ENCODE measurements around the gene SHOC1. TPM values are rescaled to one million over a fixed set of nuclear protein-coding genes. Genes with fewer than 3 reads are reported as not detected.
"Not testable (repeated sequence)": the region's sequence is repeated elsewhere in the genome, so short reads cannot be mapped to it uniquely, and the experiment has no call there.

The SHOC1 gene
- polyA plus RNA-seq (ENCODE audit: insufficient read length) = 1.5 TPM
- long read RNA-seq, donor 1 = 0 reads
- long read RNA-seq, donor 2 = 0 reads
- long read RNA-seq, donor 3 = 0 reads
- long read RNA-seq, donor 4 = 0 reads
- long read RNA-seq, donor 5 = 0 reads
- long read RNA-seq, donor 6 = 0 reads
- long read RNA-seq, donor 7 = 0 reads
- long read RNA-seq, donor 8 = 0 reads

- DNase-seq = no peak
Observed at GRCh38 chr9:111794835-111795556, at the start of gene SHOC1. TSS of gene SHOC1 (minus strand) at chr9:111794937. CDS start at chr9:111791418, 3,519 bp downstream.

- DNase-seq = no peak
Observed at GRCh38 chr9:111843971-111844370, 49.2 kb upstream of the SHOC1 start.

GRCh38 chr9:111842313-111842712 lies 47.6 kb upstream of the SHOC1 start:
- DNase-seq = no peak

GRCh38 chr9:111840442-111840841 lies 45.7 kb upstream of the SHOC1 start:
- no peak for DNase-seq

GRCh38 chr9:111839987-111840386 lies 45.2 kb upstream of the SHOC1 start:
- DNase-seq = no peak

GRCh38 chr9:111839387-111839786 lies 44.6 kb upstream of the SHOC1 start:
- DNase-seq = no peak

GRCh38 chr9:111838439-111838838 lies 43.7 kb upstream of the SHOC1 start:
- DNase-seq = no peak

GRCh38 chr9:111836311-111836710 lies 41.6 kb upstream of the SHOC1 start:
- DNase-seq = no peak

- DNase-seq = no peak
Observed at GRCh38 chr9:111833941-111834340, 39.2 kb upstream of the SHOC1 start.

- DNase-seq = no peak
Observed at GRCh38 chr9:111832449-111832848, 37.7 kb upstream of the SHOC1 start.

GRCh38 chr9:111831371-111832108 lies 36.8 kb upstream of the SHOC1 start:
- DNase-seq = no peak

- DNase-seq = no peak
Observed at GRCh38 chr9:111828193-111828592, 33.5 kb upstream of the SHOC1 start.

GRCh38 chr9:111825468-111826145 lies 30.9 kb upstream of the SHOC1 start:
- no peak for DNase-seq

GRCh38 chr9:111821006-111821528 lies 26.3 kb upstream of the SHOC1 start:
- DNase-seq = no peak

GRCh38 chr9:111819360-111819759 lies 24.6 kb upstream of the SHOC1 start:
- DNase-seq = no peak

GRCh38 chr9:111815285-111816070 lies 20.7 kb upstream of the SHOC1 start:
- no peak for DNase-seq

- no peak for DNase-seq
Observed at GRCh38 chr9:111812337-111812736, 17.6 kb upstream of the SHOC1 start.

GRCh38 chr9:111810908-111811307 lies 16.2 kb upstream of the SHOC1 start:
- no peak for DNase-seq

- DNase-seq = not testable (repeated sequence)
Observed at GRCh38 chr9:111810415-111810814, 15.7 kb upstream of the SHOC1 start.

- DNase-seq = no peak
Observed at GRCh38 chr9:111807197-111807596, 12.5 kb upstream of the SHOC1 start.

GRCh38 chr9:111806259-111806658 lies 11.5 kb upstream of the SHOC1 start:
- DNase-seq = no peak

- DNase-seq = no peak
Observed at GRCh38 chr9:111805830-111806241, 11.1 kb upstream of the SHOC1 start.

All from left kidney (tissue), 8 donors.